Fibroblast of lung (primary cell): ENCODE results near the gene SLC16A3. TPM values are rescaled to one million over a fixed set of nuclear protein-coding genes. Genes with fewer than 3 reads are reported as not detected.

Experiments
- DNase-seq, 2 donors: peaks; one replicate each; pipeline versions ENCODE4 v3.0.0 to v3.0.0-alpha.2; 2010; ENCODE audit warnings: low read depth in 2 of 2
- H2AFZ ChIP-seq: 2 replicates; pipeline ENCODE4 v1.5.1; 2012; ENCODE audit warnings: low read length, control low read depth, inconsistent platforms
- H3K27ac ChIP-seq: 2 replicates; pipeline ENCODE4 v1.5.1; 2011; ENCODE audit warnings: low read length, control low read depth; ENCODE audit not compliant: insufficient read depth
- H3K27me3 ChIP-seq: 2 replicates; pipeline ENCODE4 v1.5.1; 2011; ENCODE audit warnings: mild to moderate bottlenecking, low read length; ENCODE audit not compliant: control insufficient read depth, insufficient read depth
- H3K36me3 ChIP-seq: 2 replicates; pipeline ENCODE4 v1.5.1; 2011; ENCODE audit warnings: low read length; ENCODE audit not compliant: control insufficient read depth, insufficient read depth
- H3K4me1 ChIP-seq: 2 replicates; pipeline ENCODE4 v1.5.1; 2011; ENCODE audit warnings: low read length; ENCODE audit not compliant: control insufficient read depth, insufficient read depth; ENCODE audit errors: extremely low read depth
- H3K4me2 ChIP-seq: 2 replicates; pipeline ENCODE4 v1.5.1; 2011; ENCODE audit warnings: low read length, control low read depth; ENCODE audit not compliant: insufficient read depth; ENCODE audit errors: extremely low read depth
- H3K4me3 ChIP-seq, 4 experiments: fragments of 200-600 bp in 1 of 4; sonication (generic) in 1 of 4; replicated peaks in 1 of 4; 2 replicates each; pipeline ENCODE4 v1.5.1; 2011 to 2016; ENCODE audit warnings: low read length in 4 of 4, low read depth in 3 of 4, mild to moderate bottlenecking in 3 of 4, control low read depth in 2 of 4, inconsistent platforms in 1 of 4, mixed read lengths in 1 of 4; ENCODE audit not compliant: insufficient read depth in 1 of 4; ENCODE audit errors: control extremely low read depth in 1 of 4
- H3K79me2 ChIP-seq: 2 replicates; pipeline ENCODE4 v1.5.1; 2012; ENCODE audit warnings: mild to moderate bottlenecking, low read length, inconsistent platforms; ENCODE audit not compliant: control insufficient read depth, insufficient read depth
- H3K9ac ChIP-seq: 2 replicates; pipeline ENCODE4 v1.5.1; 2011; ENCODE audit warnings: mild to moderate bottlenecking, low read length, control low read depth; ENCODE audit not compliant: insufficient read depth
- H3K9me3 ChIP-seq: 2 replicates; pipeline ENCODE4 v1.5.1; 2012; ENCODE audit warnings: low read depth, low read length; ENCODE audit not compliant: control insufficient read depth, insufficient read depth
- H4K20me1 ChIP-seq: 2 replicates; pipeline ENCODE4 v1.5.1; 2011; ENCODE audit warnings: low read length; ENCODE audit not compliant: control insufficient read depth, insufficient read depth; ENCODE audit errors: extremely low read depth
- EZH2 ChIP-seq: IDR thresholded peaks from 2 replicates; pipeline ENCODE4 v1.5.1; 2012; ENCODE audit warnings: low read length, control low read depth, mild to moderate bottlenecking; ENCODE audit errors: missing control alignments
- polyA plus RNA-seq, 2 donors: library from polyadenylated mRNA; depleted of rRNA in 1 of 2; stranded (reverse) in 1 of 2; unstranded in 1 of 2; fragments of >200 nt; gene quantifications; 2 replicates each; pipeline ENCODE4 v1.2.1, GENCODE V29; 2011 to 2012; ENCODE audit warnings: missing spikeins in 1 of 2
- total RNA-seq: library from RNA; depleted of rRNA; stranded (reverse); fragments of >200 nt; gene quantifications from 2 replicates; pipeline ENCODE4 v1.2.1, GENCODE V29; 2014
- TF ChIP-seq, protein P1 (sequence below), 2 donors: IDR thresholded peaks in 1 of 2; conservative IDR thresholded peaks in 1 of 2; 1 replicate in 1 of 2; 2 replicates in 1 of 2; pipeline ENCODE4 v1.5.1; 2011 to 2012; ENCODE audit warnings: low read length in 2 of 2, control low read depth in 1 of 2, inconsistent platforms in 1 of 2, low read depth in 1 of 2, mild to moderate bottlenecking in 1 of 2

SLC16A3 gene
- total and polyA plus RNA-seq, 2 donors (not counting 1 experiment from before 2014, with no cell fraction given), result 71.0 to 107 TPM

DNA sequence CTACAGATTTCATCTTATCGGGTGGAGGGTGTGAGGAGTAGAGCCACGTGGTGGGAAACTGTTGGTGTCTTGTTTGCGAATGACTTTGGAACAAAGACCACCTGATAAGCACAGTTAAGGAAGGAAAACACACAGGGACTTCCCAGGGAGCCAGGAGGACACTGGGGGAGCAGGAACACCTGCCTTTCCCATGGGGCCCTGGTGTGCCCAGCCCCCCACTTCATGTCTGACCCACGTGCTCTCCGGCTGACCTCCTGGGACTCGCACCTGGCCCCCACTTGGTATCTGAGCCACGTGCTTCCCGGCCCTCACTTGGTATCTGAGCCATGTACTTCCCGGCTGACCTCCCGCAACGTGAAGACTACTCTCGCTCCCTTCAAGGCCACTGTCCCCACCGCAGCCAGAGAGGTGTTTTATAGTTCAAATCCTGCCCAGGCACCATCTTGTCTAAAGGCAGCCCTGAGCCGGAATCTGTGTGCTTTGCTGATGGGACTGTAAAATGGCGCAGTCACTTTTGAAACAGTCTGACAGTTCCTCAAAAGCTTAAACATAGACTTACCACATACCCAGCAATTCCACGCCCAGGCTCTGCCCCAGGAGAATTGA is 50.0 kb downstream of the SLC16A3 start:
- TF ChIP-seq EZH2, result no peak
- TF ChIP-seq, protein P1, sequence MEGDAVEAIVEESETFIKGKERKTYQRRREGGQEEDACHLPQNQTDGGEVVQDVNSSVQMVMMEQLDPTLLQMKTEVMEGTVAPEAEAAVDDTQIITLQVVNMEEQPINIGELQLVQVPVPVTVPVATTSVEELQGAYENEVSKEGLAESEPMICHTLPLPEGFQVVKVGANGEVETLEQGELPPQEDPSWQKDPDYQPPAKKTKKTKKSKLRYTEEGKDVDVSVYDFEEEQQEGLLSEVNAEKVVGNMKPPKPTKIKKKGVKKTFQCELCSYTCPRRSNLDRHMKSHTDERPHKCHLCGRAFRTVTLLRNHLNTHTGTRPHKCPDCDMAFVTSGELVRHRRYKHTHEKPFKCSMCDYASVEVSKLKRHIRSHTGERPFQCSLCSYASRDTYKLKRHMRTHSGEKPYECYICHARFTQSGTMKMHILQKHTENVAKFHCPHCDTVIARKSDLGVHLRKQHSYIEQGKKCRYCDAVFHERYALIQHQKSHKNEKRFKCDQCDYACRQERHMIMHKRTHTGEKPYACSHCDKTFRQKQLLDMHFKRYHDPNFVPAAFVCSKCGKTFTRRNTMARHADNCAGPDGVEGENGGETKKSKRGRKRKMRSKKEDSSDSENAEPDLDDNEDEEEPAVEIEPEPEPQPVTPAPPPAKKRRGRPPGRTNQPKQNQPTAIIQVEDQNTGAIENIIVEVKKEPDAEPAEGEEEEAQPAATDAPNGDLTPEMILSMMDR (conservative IDR thresholded peaks at IDR 0.05 in 1 of 2, IDR thresholded peaks at IDR 0.05 in 1 of 2; ENCODE audit: low read depth in 1 of 2, low read length in 2 of 2), result no peak
- no peaks in the 10 kb centered on the region for H3K79me2 ChIP-seq
- no peak overlapping the region for H3K4me2 ChIP-seq
- peaks cover 11% of the 10 kb centered on the region for H3K4me1 ChIP-seq
- H3K36me3 ChIP-seq, result no peaks in the 10 kb centered on the region
- no peaks in the 10 kb centered on the region for H4K20me1 ChIP-seq
- H3K27me3 ChIP-seq, result no peaks in the 10 kb centered on the region
- no peak overlapping the region for H3K27ac ChIP-seq
- H2AFZ ChIP-seq, result no peak overlapping the region
- H3K9me3 ChIP-seq, result no peaks in the 10 kb centered on the region
- no peak overlapping the region for H3K4me3 ChIP-seq
- no peak overlapping the region for H3K9ac ChIP-seq
- no peak for DNase-seq

DNA sequence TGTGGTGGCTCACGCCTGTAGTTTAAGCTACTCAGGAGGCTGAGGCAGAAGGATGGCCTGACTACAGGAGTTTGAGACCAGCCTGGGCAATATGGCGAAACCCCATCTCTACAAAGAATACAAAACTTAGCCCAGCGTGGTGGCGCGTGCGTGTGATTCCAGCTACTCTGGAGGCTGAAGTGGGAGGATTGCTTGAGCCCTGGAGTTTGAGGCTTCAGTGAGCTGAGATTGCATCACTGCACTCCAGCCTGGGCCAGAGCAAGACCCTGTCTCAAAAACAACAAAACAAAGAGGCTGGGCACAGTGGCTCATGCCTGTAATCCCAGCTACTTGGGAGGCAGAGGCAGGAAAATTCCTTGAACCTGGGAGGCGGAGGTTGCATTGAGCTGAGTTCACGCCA is 51.7 kb downstream of the SLC16A3 start:
- H3K36me3 ChIP-seq, result no peaks in the 10 kb centered on the region

DNA sequence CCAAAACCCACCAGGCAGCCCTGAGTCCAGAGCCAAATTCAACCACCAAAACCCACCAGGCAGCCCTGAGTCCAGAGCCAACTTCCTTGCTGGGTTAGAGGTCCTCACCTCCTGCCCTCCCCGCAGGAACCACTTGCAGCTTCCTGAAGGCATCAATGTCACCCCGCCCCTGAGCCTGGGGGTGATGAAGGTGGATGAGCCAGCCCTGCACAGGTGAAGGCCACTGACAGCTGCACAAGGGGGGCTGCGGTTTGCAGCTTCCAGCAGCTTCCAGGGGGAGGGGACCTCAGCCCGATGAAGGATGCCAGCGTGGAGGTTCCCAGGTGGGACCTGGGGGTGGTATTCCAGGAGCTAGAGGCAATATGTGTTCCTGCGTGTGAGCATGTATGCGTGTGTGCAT is 52.2 kb downstream of the SLC16A3 start:
- Histone ChIP-seq H3K79me2 (no peaks in the 10 kb centered on the region), H3K36me3 (no peaks in the 10 kb centered on the region), H3K4me3 (no peak overlapping the region), H3K27ac (no peak overlapping the region), H4K20me1 (no peaks in the 10 kb centered on the region), H3K9me3 (no peaks in the 10 kb centered on the region), H2AFZ (no peak overlapping the region), H3K4me2 (no peak overlapping the region), H3K4me1 (peaks cover 11% of the 10 kb centered on the region), H3K9ac (no peak overlapping the region), H3K27me3 (no peaks in the 10 kb centered on the region)
- no peak for TF ChIP-seq EZH2
- TF ChIP-seq, protein P1 (conservative IDR thresholded peaks at IDR 0.05 in 1 of 2, IDR thresholded peaks at IDR 0.05 in 1 of 2; ENCODE audit: low read depth in 1 of 2, low read length in 2 of 2), result no peak
- no peak for DNase-seq

More for the DNA sequence above, 51.7 kb downstream of the SLC16A3 start:
- Histone ChIP-seq H3K27ac (no peak overlapping the region), H4K20me1 (no peaks in the 10 kb centered on the region), H3K9ac (no peak overlapping the region), H3K4me2 (no peak overlapping the region), H3K4me1 (peaks cover 11% of the 10 kb centered on the region), H2AFZ (no peak overlapping the region), H3K27me3 (no peaks in the 10 kb centered on the region), H3K4me3 (no peak overlapping the region), H3K9me3 (no peaks in the 10 kb centered on the region), H3K79me2 (no peaks in the 10 kb centered on the region)
- DNase-seq, result no peak
- TF ChIP-seq, protein P1 (conservative IDR thresholded peaks at IDR 0.05 in 1 of 2, IDR thresholded peaks at IDR 0.05 in 1 of 2; ENCODE audit: low read depth in 1 of 2, low read length in 2 of 2), result no peak
- no peak for TF ChIP-seq EZH2
